SK-N-SH (cell line): ENCODE data around the gene RNF44. TPM values are rescaled to one million over a fixed set of nuclear protein-coding genes. Genes with fewer than 3 reads are reported as not detected.

Source experiments
- CTCF ChIA-PET: fragments of 300-600, 350-600 bp; formaldehyde crosslinking; extraction: SDS; loops from one replicate; lab custom pipeline; 2021; lab: Yijun Ruan, JAX
- POLR2A ChIA-PET: fragments of 350-600 bp; sonication (Branson Sonifier 250); formaldehyde crosslinking; extraction: SDS; loops from one replicate; lab custom pipeline; 2020; ENCODE audit warnings: antibody characterized with exemption, inconsistent platforms; lab: Yijun Ruan, JAX
- DNase-seq: peaks from one replicate; pipeline ENCODE4 v3.0.0; 2012
- H2AFZ ChIP-seq: fragments of 200-600 bp; sonication (generic); 2 replicates; pipeline ENCODE4 v1.8.1; 2016; ENCODE audit warnings: antibody characterized with exemption, mild to moderate bottlenecking, low read depth
- H3F3A ChIP-seq: fragments of 200-600 bp; sonication (generic); replicated peaks from 2 replicates; pipeline ENCODE3; 2016; ENCODE audit warnings: antibody characterized with exemption, mild to moderate bottlenecking; ENCODE audit not compliant: insufficient read depth
- H3K27ac ChIP-seq, 2 experiments: fragments of 200-500 bp in 1 of 2; fragments of 200-600 bp in 1 of 2; sonication (Bioruptor generic) in 1 of 2; sonication (generic), shearing (Covaris generic) in 1 of 2; 2 replicates each; pipeline versions ENCODE4 v1.5.1 to v1.6.1; 2014 to 2016; ENCODE audit warnings: low read depth in 2 of 2, inconsistent platforms in 1 of 2, low read length in 1 of 2, mild to moderate bottlenecking in 1 of 2, mixed read lengths in 1 of 2
- H3K27me3 ChIP-seq: fragments of 200-600 bp; sonication (generic), shearing (Covaris generic); 2 replicates; pipeline ENCODE4 v1.6.1; 2016; ENCODE audit warnings: mixed run types; ENCODE audit not compliant: insufficient read depth
- H3K36me3 ChIP-seq, 2 experiments: fragments of 200-500 bp in 1 of 2; fragments of 200-600 bp in 1 of 2; sonication (Bioruptor generic) in 1 of 2; sonication (generic) in 1 of 2; replicated peaks in 1 of 2; 2 replicates each; pipeline versions ENCODE3 to v1.5.1; 2014 to 2016; ENCODE audit warnings: low read length in 1 of 2, mild to moderate bottlenecking in 1 of 2; ENCODE audit not compliant: insufficient read depth in 2 of 2, control insufficient read depth in 1 of 2
- H3K4me1 ChIP-seq, 2 experiments: fragments of 200-500 bp in 1 of 2; fragments of 200-600 bp in 1 of 2; sonication (Bioruptor generic) in 1 of 2; sonication (generic), shearing (Covaris generic) in 1 of 2; 2 replicates each; pipeline versions ENCODE4 v1.5.1 to v1.6.1; 2014 to 2016; ENCODE audit warnings: low read depth in 1 of 2, low read length in 1 of 2, mixed run types in 1 of 2; ENCODE audit not compliant: insufficient read depth in 2 of 2, control insufficient read depth in 1 of 2
- H3K4me2 ChIP-seq: fragments of 200-600 bp; sonication (generic), shearing (Covaris generic); 2 replicates; pipeline ENCODE4 v1.6.1; 2017; ENCODE audit warnings: mixed run types
- H3K4me3 ChIP-seq, 2 experiments: fragments of 200-500 bp in 1 of 2; fragments of 200-600 bp in 1 of 2; sonication (Bioruptor generic) in 1 of 2; sonication (generic), shearing (Covaris generic) in 1 of 2; 2 replicates each; pipeline versions ENCODE4 v1.5.1 to v1.8.1; 2014 to 2016; ENCODE audit warnings: low read depth in 2 of 2, inconsistent platforms in 1 of 2, low read length in 1 of 2, mild to moderate bottlenecking in 1 of 2, mixed read lengths in 1 of 2, moderate library complexity in 1 of 2
- H3K79me2 ChIP-seq: fragments of 200-600 bp; sonication (generic); 2 replicates; pipeline ENCODE4 v1.8.1; 2017; ENCODE audit warnings: mild to moderate bottlenecking; ENCODE audit not compliant: insufficient read depth
- H3K9ac ChIP-seq: fragments of 200-600 bp; sonication (generic); 2 replicates; pipeline ENCODE4 v1.6.1; 2017; ENCODE audit warnings: mixed run types
- H3K9me2 ChIP-seq: fragments of 200-600 bp; sonication (generic); 2 replicates; pipeline ENCODE4 v1.6.1; 2017; ENCODE audit warnings: mixed run types
- H3K9me3 ChIP-seq: fragments of 200-600 bp; sonication (generic); 2 replicates; pipeline ENCODE4 v1.6.1; 2017; ENCODE audit warnings: mixed run types, mild to moderate bottlenecking, moderate library complexity
- H4K20me1 ChIP-seq: fragments of 200-600 bp; sonication (generic); 2 replicates; pipeline ENCODE4 v1.6.1; 2017; ENCODE audit warnings: mild to moderate bottlenecking, mixed run types; ENCODE audit not compliant: insufficient read depth
- CHD2 ChIP-seq: fragments of 150-350 bp; IDR thresholded peaks from 2 replicates; pipeline ENCODE4 v1.6.1; 2018; ENCODE audit warnings: low read length; ENCODE audit not compliant: partially characterized antibody
- CTCF ChIP-seq: fragments of 200-600 bp; sonication (generic); IDR thresholded peaks from 2 replicates; pipeline ENCODE4 v1.6.1; 2017; ENCODE audit warnings: antibody characterized with exemption, mild to moderate bottlenecking, moderate library complexity
- FOXM1 ChIP-seq: IDR thresholded peaks from 2 replicates; pipeline ENCODE4 v1.4.0; 2012; ENCODE audit warnings: low read depth, mild to moderate bottlenecking
- GABPA ChIP-seq: IDR thresholded peaks from 2 replicates; pipeline ENCODE4 v1.4.0; 2012; ENCODE audit warnings: low read depth, mild to moderate bottlenecking
- JUND ChIP-seq: IDR thresholded peaks from 2 replicates; pipeline ENCODE4 v1.4.0; 2012
- NFIC ChIP-seq: IDR thresholded peaks from 2 replicates; pipeline ENCODE4 v1.4.0; 2012; ENCODE audit warnings: borderline replicate concordance
- NRF1 ChIP-seq: IDR thresholded peaks from 2 replicates; pipeline ENCODE4 v1.6.1; 2012; ENCODE audit warnings: low read depth, mild to moderate bottlenecking, low read length
- RAD21 ChIP-seq: IDR thresholded peaks from 2 replicates; pipeline ENCODE4 v1.6.1; 2012; ENCODE audit warnings: mild to moderate bottlenecking, low read length
- RCOR1 ChIP-seq: fragments of 150-350 bp; IDR thresholded peaks from 2 replicates; pipeline ENCODE4 v1.6.1; 2017; ENCODE audit warnings: antibody characterized with exemption, low read length
- SIN3A ChIP-seq: IDR thresholded peaks from 2 replicates; pipeline ENCODE4 v1.6.1; 2012; ENCODE audit warnings: low read depth, mild to moderate bottlenecking, low read length, moderate library complexity, borderline replicate concordance
- TAF1 ChIP-seq: IDR thresholded peaks from 2 replicates; pipeline ENCODE4 v1.6.1; 2012; ENCODE audit warnings: low read depth, mild to moderate bottlenecking, low read length, moderate library complexity, borderline replicate concordance
- TCF12 ChIP-seq: IDR thresholded peaks from 2 replicates; pipeline ENCODE4 v1.4.0; 2012
- USF2 ChIP-seq: fragments of 150-350 bp; IDR thresholded peaks from 2 replicates; pipeline ENCODE4 v1.6.1; 2017; ENCODE audit warnings: antibody characterized with exemption, low read length, low read depth, borderline replicate concordance
- YY1 ChIP-seq: IDR thresholded peaks from 2 replicates; pipeline ENCODE4 v1.4.0; 2012; ENCODE audit warnings: low read depth, mild to moderate bottlenecking
- WGBS: methylation state at CpG from one replicate; pipeline ENCODE4 v1.1.6; 2017; ENCODE audit warnings: low lambda C conversion rate; 5-methylcytosine and 5-hydroxymethylcytosine counted together
- polyA plus RNA-seq, 3 experiments: library from polyadenylated mRNA; depleted of rRNA; stranded (reverse); fragments of >200 nt; gene quantifications; 2 replicates each; pipeline ENCODE4 v1.2.3, GENCODE V29; 2012
- TF ChIP-seq, protein P1 (sequence below): fragments of 150-350 bp; IDR thresholded peaks from 2 replicates; pipeline ENCODE4 v1.6.1; 2016; ENCODE audit warnings: mild to moderate bottlenecking, low read depth, low read length
- TF ChIP-seq, protein P2 (sequence below): IDR thresholded peaks from 2 replicates; pipeline ENCODE4 v1.4.0; 2012; ENCODE audit warnings: low read depth, borderline replicate concordance

Gene RNF44
- polyA plus RNA-seq, 1 of the 3 experiments (the other 2 are of a cell fraction): 17.9 TPM

DNA sequence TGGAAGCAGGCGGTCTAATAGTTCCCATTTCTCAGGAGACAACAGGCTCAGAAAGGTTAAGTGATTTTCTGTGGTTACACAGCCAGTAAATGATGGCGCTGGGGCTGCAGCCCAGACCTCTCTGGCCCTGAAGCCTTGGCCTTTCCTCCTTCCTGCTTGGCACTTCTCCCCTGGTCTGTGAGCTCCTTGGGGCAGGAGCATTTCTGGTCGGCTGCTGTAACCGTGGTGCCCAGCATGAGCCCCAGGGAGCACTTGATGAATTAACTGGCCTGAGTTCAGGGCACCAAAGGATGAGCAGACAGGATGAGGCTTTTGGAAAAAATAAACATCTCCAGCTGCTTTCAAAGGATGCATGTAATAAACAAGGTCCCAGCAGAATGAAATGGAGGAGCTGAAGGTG is 42.1 kb upstream of the RNF44 start (continued):
- TF ChIP-seq NRF1: no peak
- TF ChIP-seq, all 33 proteins: peak for 0

DNA sequence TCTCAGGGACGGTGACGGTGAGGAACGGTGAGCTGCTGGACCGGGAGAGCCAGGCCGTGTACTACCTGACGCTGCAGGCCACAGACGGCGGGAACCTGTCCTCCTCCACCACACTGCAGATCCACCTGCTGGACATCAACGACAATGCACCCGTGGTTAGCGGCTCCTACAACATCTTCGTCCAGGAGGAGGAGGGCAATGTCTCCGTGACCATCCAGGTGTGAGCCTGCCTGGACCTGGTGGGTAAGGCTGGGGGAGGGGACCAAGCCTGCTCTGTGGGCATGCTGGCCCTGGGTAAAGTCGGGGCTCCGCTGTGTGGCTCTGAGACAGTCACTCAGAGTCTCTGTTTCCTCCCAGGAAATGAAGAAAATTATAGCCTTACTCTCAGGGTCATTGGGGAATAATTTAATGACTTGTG is 41.2 kb upstream of the RNF44 start:
- Histone ChIP-seq H3K9me3 (no peaks in the 10 kb centered on the region), H3K4me3 (no peak overlapping the region), H3K9ac (no peak overlapping the region), H3K79me2 (no peaks in the 10 kb centered on the region), H3K4me2 (no peak overlapping the region), H2AFZ (no peak overlapping the region), H3K27me3 (no peaks in the 10 kb centered on the region), H3K9me2 (no peaks in the 10 kb centered on the region), H3K4me1 (no peaks in the 10 kb centered on the region; a peak in 1 of 4 replicates), H4K20me1 (no peaks in the 10 kb centered on the region), H3K27ac (no peak overlapping the region), H3F3A (no peaks in the 10 kb centered on the region), H3K36me3 (no peaks in the 10 kb centered on the region)
- TF ChIP-seq RAD21 (peak; percentile 39), CTCF (peak; percentile 40; the same call in 1 of the 2 replicates)
- TF ChIP-seq, protein P1, sequence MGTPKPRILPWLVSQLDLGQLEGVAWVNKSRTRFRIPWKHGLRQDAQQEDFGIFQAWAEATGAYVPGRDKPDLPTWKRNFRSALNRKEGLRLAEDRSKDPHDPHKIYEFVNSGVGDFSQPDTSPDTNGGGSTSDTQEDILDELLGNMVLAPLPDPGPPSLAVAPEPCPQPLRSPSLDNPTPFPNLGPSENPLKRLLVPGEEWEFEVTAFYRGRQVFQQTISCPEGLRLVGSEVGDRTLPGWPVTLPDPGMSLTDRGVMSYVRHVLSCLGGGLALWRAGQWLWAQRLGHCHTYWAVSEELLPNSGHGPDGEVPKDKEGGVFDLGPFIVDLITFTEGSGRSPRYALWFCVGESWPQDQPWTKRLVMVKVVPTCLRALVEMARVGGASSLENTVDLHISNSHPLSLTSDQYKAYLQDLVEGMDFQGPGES: no peak
- peak; percentile 77 for DNase-seq
- 42% methylated on average over 11 of the region's 15 CpGs for WGBS
- CTCF ChIA-PET: interaction anchor here (0.8 to 1.9 kb wide), 14 partner anchors 10 to 162 kb away, joined by 3 to 9 read pairs (median 3); partner anchors contain the start of genes FAF2 and TSPAN17
- POLR2A ChIA-PET: no interaction called here

GRCh38 chr5:176577312-176578176 is 40.3 kb upstream of the RNF44 start:
- no peaks in the 10 kb centered on the region for H3F3A ChIP-seq
- no peak overlapping the region for H3K27ac ChIP-seq
- H3K36me3 ChIP-seq: no peaks in the 10 kb centered on the region
- H3K4me2 ChIP-seq: no peak overlapping the region
- no peaks in the 10 kb centered on the region for H3K79me2 ChIP-seq
- TF ChIP-seq RCOR1 (no peak), RAD21 (no peak), USF2 (no peak), SIN3A (no peak), GABPA (no peak), JUND (no peak), YY1 (no peak), FOXM1 (no peak), NRF1 (no peak), TAF1 (no peak), TCF12 (no peak), NFIC (no peak), CHD2 (no peak)
- TF ChIP-seq, protein P2, sequence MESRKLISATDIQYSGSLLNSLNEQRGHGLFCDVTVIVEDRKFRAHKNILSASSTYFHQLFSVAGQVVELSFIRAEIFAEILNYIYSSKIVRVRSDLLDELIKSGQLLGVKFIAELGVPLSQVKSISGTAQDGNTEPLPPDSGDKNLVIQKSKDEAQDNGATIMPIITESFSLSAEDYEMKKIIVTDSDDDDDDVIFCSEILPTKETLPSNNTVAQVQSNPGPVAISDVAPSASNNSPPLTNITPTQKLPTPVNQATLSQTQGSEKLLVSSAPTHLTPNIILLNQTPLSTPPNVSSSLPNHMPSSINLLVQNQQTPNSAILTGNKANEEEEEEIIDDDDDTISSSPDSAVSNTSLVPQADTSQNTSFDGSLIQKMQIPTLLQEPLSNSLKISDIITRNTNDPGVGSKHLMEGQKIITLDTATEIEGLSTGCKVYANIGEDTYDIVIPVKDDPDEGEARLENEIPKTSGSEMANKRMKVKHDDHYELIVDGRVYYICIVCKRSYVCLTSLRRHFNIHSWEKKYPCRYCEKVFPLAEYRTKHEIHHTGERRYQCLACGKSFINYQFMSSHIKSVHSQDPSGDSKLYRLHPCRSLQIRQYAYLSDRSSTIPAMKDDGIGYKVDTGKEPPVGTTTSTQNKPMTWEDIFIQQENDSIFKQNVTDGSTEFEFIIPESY: no peak
- no peak for DNase-seq
- H4K20me1 ChIP-seq: no peaks in the 10 kb centered on the region
- H3K4me3 ChIP-seq: no peak overlapping the region
- no peaks in the 10 kb centered on the region; the same call in 1 of the 2 replicates for H3K27me3 ChIP-seq
- no peaks in the 10 kb centered on the region; a peak in 1 of 4 replicates for H3K4me1 ChIP-seq
- no peaks in the 10 kb centered on the region for H3K9me3 ChIP-seq
- ChIA-PET POLR2A (no interaction called here), CTCF (interaction anchor here (0.8 to 1.9 kb wide), 6 partner anchors 9 to 161 kb away, joined by 3 to 9 read pairs (median 4); no protein-coding TSS in a partner anchor)
- H3K9ac ChIP-seq: no peak overlapping the region
- no peaks in the 10 kb centered on the region for H3K9me2 ChIP-seq
- H2AFZ ChIP-seq: no peak overlapping the region
- 83% methylated on average over 23 of the region's 36 CpGs for WGBS
